HG02763 (cell line): ENCODE results near the gene SFPQ.
"Not testable (repeated sequence)": the region's sequence is repeated elsewhere in the genome, so short reads cannot be mapped to it uniquely, and the experiment has no call there.

Experiments used
- ATAC-seq: cut with Tn5 transposase; IDR thresholded peaks from one replicate; pipeline ENCODE4 v1.9.1; 2021; ENCODE audit warnings: mild to moderate bottlenecking, moderate library complexity; ENCODE audit not compliant: unreplicated experiment

SFPQ gene

GRCh38 chr1:35143737-35144508, 49.0 kb downstream of the SFPQ start:
- no peak for ATAC-seq

GRCh38 chr1:35142728-35143127, 50.2 kb downstream of the SFPQ start:
- ATAC-seq, result not testable (repeated sequence)

- not testable (repeated sequence) for ATAC-seq
Measured at GRCh38 chr1:35142294-35142693, 50.7 kb downstream of the SFPQ start.

GRCh38 chr1:35137590-35137989, 55.4 kb downstream of the SFPQ start:
- ATAC-seq, result not testable (repeated sequence)

- no peak for ATAC-seq
Measured at GRCh38 chr1:35136780-35137179, 56.2 kb downstream of the SFPQ start.
